B cell (primary cell): ENCODE results near the gene WNK1. TPM values are rescaled to one million over a fixed set of nuclear protein-coding genes. Genes with fewer than 3 reads are reported as not detected.

Experiments
- ATAC-seq: fragments of 200-7000 bp; cut with Tn5 transposase; one replicate; pipeline ENCODE4 v1.10.0; 2021; ENCODE audit warnings: low read depth, mild to moderate bottlenecking, moderate number of reproducible peaks, moderate library complexity
- CTCF ChIA-PET: fragments of 350-600 bp; sonication (Branson Sonifier 250); formaldehyde crosslinking; loops from one replicate; lab custom pipeline; 2021; ENCODE audit warnings: antibody characterized with exemption, inconsistent platforms; lab: Charles Lee
- POLR2A ChIA-PET: fragments of 350-600 bp; sonication (Branson Sonifier 250); formaldehyde crosslinking; loops from one replicate; lab custom pipeline; 2021; ENCODE audit warnings: antibody characterized with exemption; lab: Charles Lee
- DNase-seq: peaks from one replicate; pipeline ENCODE4 v3.0.0; 2013
- H2AFZ ChIP-seq: 2 replicates; pipeline ENCODE4 v1.6.1; 2012; ENCODE audit warnings: mild to moderate bottlenecking, low read depth, low read length; ENCODE audit not compliant: insufficient read depth, poor library complexity, severe bottlenecking
- H3K27ac ChIP-seq, 2 donors: 1 replicate in 1 of 2; 2 replicates in 1 of 2; pipeline ENCODE4 v1.5.1; 2012 to 2013; ENCODE audit warnings: low read length in 2 of 2, mild to moderate bottlenecking in 2 of 2, moderate library complexity in 1 of 2
- H3K27me3 ChIP-seq, 4 experiments: fragments of 200-600 bp in 1 of 4; sonication (generic) in 1 of 4; replicated peaks in 1 of 4; 1 replicate in 2 of 4; 2 replicates in 2 of 4; pipeline versions ENCODE4 v1.6.1 to v1.7.0; 2013 to 2016; ENCODE audit warnings: low read length in 3 of 4, mild to moderate bottlenecking in 2 of 4, mixed read lengths in 1 of 4, moderate library complexity in 1 of 4; ENCODE audit not compliant: insufficient read depth in 4 of 4, control insufficient read depth in 3 of 4; ENCODE audit errors: control extremely low read depth in 1 of 4
- H3K36me3 ChIP-seq, 2 experiments: replicated peaks in 1 of 2; 1 replicate in 1 of 2; 2 replicates in 1 of 2; pipeline versions ENCODE4 v1.6.1 to v1.7.1; 2013; ENCODE audit warnings: low read length in 1 of 2; ENCODE audit not compliant: insufficient read depth in 2 of 2, control insufficient read depth in 1 of 2; ENCODE audit errors: control extremely low read depth in 1 of 2, extremely low read depth in 1 of 2
- H3K4me1 ChIP-seq, 2 donors: fragments of 200-600 bp in 1 of 2; sonication (generic) in 1 of 2; 1 replicate in 1 of 2; 2 replicates in 1 of 2; pipeline versions ENCODE4 v1.5.1 to v1.6.1; 2013 to 2017; ENCODE audit warnings: low read length in 2 of 2; ENCODE audit not compliant: control insufficient read depth in 2 of 2, insufficient read depth in 2 of 2
- H3K4me2 ChIP-seq: replicated peaks from 2 replicates; pipeline ENCODE3; 2012; ENCODE audit warnings: mild to moderate bottlenecking, low read depth, low read length; ENCODE audit not compliant: poor library complexity, severe bottlenecking
- H3K4me3 ChIP-seq, 5 experiments: fragments of 200-600 bp in 1 of 5; sonication (generic) in 1 of 5; 1 replicate in 3 of 5; 2 replicates in 2 of 5; pipeline versions ENCODE4 v1.5.1 to v1.7.0; 2011 to 2016; ENCODE audit warnings: low read length in 4 of 5, mild to moderate bottlenecking in 4 of 5, low read depth in 2 of 5, control low read depth in 1 of 5, moderate library complexity in 1 of 5; ENCODE audit not compliant: insufficient read depth in 1 of 5; ENCODE audit errors: control extremely low read depth in 1 of 5, extremely low read depth in 1 of 5
- H3K79me2 ChIP-seq: fragments of 200-600 bp; sonication (generic); one replicate; pipeline ENCODE4 v1.6.0; 2016; ENCODE audit warnings: low read length; ENCODE audit not compliant: control insufficient read depth, insufficient read depth
- H3K9ac ChIP-seq: fragments of 200-600 bp; sonication (generic); 2 replicates; pipeline ENCODE4 v1.6.1; 2017; ENCODE audit warnings: mild to moderate bottlenecking, low read length, moderate library complexity
- H3K9me3 ChIP-seq, 3 donors: one replicate each; pipeline versions ENCODE4 v1.6.1 to v1.7.1; 2013; ENCODE audit warnings: low read length in 2 of 3; ENCODE audit not compliant: control insufficient read depth in 2 of 3, insufficient read depth in 1 of 3; ENCODE audit errors: control extremely low read depth in 1 of 3
- H4K20me1 ChIP-seq: 2 replicates; pipeline ENCODE4 v1.6.0; 2012; ENCODE audit warnings: mild to moderate bottlenecking, low read length; ENCODE audit not compliant: insufficient read depth, control insufficient read depth, poor library complexity, severe bottlenecking
- H3K27ac Mint-ChIP-seq: one replicate; pipeline ENCODE4 v1.8.0; 2021; ENCODE audit warnings: mixed read lengths
- H3K27me3 Mint-ChIP-seq: one replicate; pipeline ENCODE4 v1.8.0; 2021; ENCODE audit warnings: mixed read lengths
- H3K4me1 Mint-ChIP-seq: one replicate; pipeline ENCODE4 v1.8.0; 2021; ENCODE audit warnings: mixed read lengths
- H3K4me3 Mint-ChIP-seq: one replicate; pipeline ENCODE4 v1.8.0; 2021; ENCODE audit warnings: mixed read lengths
- H3K9me3 Mint-ChIP-seq: one replicate; pipeline ENCODE4 v1.8.0; 2022; ENCODE audit warnings: mixed read lengths; ENCODE audit not compliant: insufficient read depth
- CTCF ChIP-seq: fragments of 200-600 bp; IDR thresholded peaks from one replicate; pipeline ENCODE4 v1.8.0; 2022; ENCODE audit warnings: antibody characterized with exemption, mild to moderate bottlenecking
- EZH2 ChIP-seq: IDR thresholded peaks from 2 replicates; pipeline ENCODE4 v1.6.1; 2012; ENCODE audit warnings: borderline replicate concordance, low read depth, mild to moderate bottlenecking, moderate library complexity, low read length; ENCODE audit not compliant: insufficient read depth, poor library complexity, severe bottlenecking
- WGBS: methylation state at CpG from one replicate; pipeline ENCODE4 v1.1.5; 2013; ENCODE audit warnings: missing lambda C conversion rate; ENCODE audit not compliant: insufficient coverage; 5-methylcytosine and 5-hydroxymethylcytosine counted together
- intact Hi-C: fragments of 100-400 bp; cut with micrococcal nuclease; formaldehyde crosslinking; loops from one replicate; pipeline ENCODE4 v1.10.0; 2022
- polyA plus RNA-seq: library from polyadenylated mRNA; depleted of rRNA; stranded (reverse); fragments of >200 nt; gene quantifications from 2 replicates; pipeline ENCODE4 v1.2.3, GENCODE V29; 2012
- total RNA-seq, 2 donors: library from RNA; stranded (reverse); fragments of 120-200 nt in 1 of 2; gene quantifications; 1 replicate in 1 of 2; 2 replicates in 1 of 2; pipeline versions ENCODE4 v1.2.3 to v1.2.4, GENCODE V29; 2013 to 2022

The WNK1 gene
- total and polyA plus RNA-seq, 2 donors (not counting 1 experiment from before 2014, with no cell fraction given) = 43.9 to 188 TPM

- Mint-ChIP-seq H3K27me3 (no peaks in the 10 kb centered on the region), H3K9me3 (no peaks in the 10 kb centered on the region), H3K4me1 (peaks cover 44% of the 10 kb centered on the region), H3K4me3 (peak overlapping the region; percentile 94), H3K27ac (peak overlapping the region; percentile 94)
- H3K4me3 ChIP-seq = peak overlapping the region; percentile 67 to 92 (median 87)
- peak overlapping the region; percentile 47 to 95 for H3K27ac ChIP-seq
- intact Hi-C loops = loop anchor here (2.0 to 5.0 kb wide), 5 partner anchors 69 to 453 kb away; partner anchors contain the start of genes CCDC77, ERC1 and KDM5A
- POLR2A ChIA-PET = interaction anchor here (1.2 kb wide), 2 partner anchors 33 to 111 kb away, joined by 5 to 6 read pairs; no protein-coding TSS in a partner anchor
- H4K20me1 ChIP-seq = peaks cover 34% of the 10 kb centered on the region
- H3K36me3 ChIP-seq = no peaks in the 10 kb centered on the region
- H3K4me2 ChIP-seq = peak overlapping the region; percentile 98
- DNase-seq (peak; percentile 62), ATAC-seq (no peak)
- peaks cover 61% of the 10 kb centered on the region for H3K79me2 ChIP-seq
- peaks cover 25 to 32% of the 10 kb centered on the region in 2 donors for H3K4me1 ChIP-seq
- peak overlapping the region; percentile 92 for H3K9ac ChIP-seq
- no peak for TF ChIP-seq CTCF
- no peak for TF ChIP-seq EZH2
- under 1% methylated on average over 63 of the region's 63 CpGs for WGBS
- CTCF ChIA-PET = interaction anchor here (1.1 to 6.0 kb wide), 13 partner anchors 24 to 196 kb away, joined by 3 to 71 read pairs (median 10); partner anchors contain the start of gene RAD52
- H3K27me3 ChIP-seq = no peaks in the 10 kb centered on the region
- no peaks in the 10 kb centered on the region for H3K9me3 ChIP-seq
- peak overlapping the region; percentile 81 for H2AFZ ChIP-seq
These were observed 1.5 kb downstream of the WNK1 start for GRCh38 chr12:753611-754472.
